Upper lobe of left lung (tissue), 6 donors: ENCODE data around the gene KIF26B. TPM values are rescaled to one million over a fixed set of nuclear protein-coding genes. Genes with fewer than 3 reads are reported as not detected.

Experiments used
- ATAC-seq, 2 donors: fragments of 200-7000 bp; cut with Tn5 transposase; one replicate each; pipeline ENCODE4 v1.9.1; 2022; ENCODE audit warnings: mild to moderate bottlenecking in 2 of 2, moderate library complexity in 2 of 2; ENCODE audit not compliant: low FRiP score in 2 of 2
- DNase-seq, 2 donors: peaks; one replicate each; pipeline ENCODE4 v3.0.0-alpha.2; 2019 to 2020
- H3K27ac ChIP-seq, 4 donors: fragments of 200-600 bp; sonication (generic); one replicate each; pipeline ENCODE4 v1.5.1; 2016 to 2019
- H3K27me3 ChIP-seq, 4 donors: fragments of 200-600 bp; sonication (generic); one replicate each; pipeline ENCODE4 v1.5.1; 2017 to 2019
- H3K36me3 ChIP-seq, 4 donors: fragments of 200-600 bp; sonication (generic); one replicate each; pipeline ENCODE4 v1.5.1; 2016 to 2019
- H3K4me1 ChIP-seq, 4 donors: fragments of 200-600 bp; sonication (generic); one replicate each; pipeline ENCODE4 v1.5.1; 2018 to 2019
- H3K4me3 ChIP-seq, 4 donors: fragments of 200-600 bp; sonication (generic); one replicate each; pipeline ENCODE4 v1.5.1; 2017 to 2019; ENCODE audit warnings: mild to moderate bottlenecking in 2 of 4, moderate library complexity in 1 of 4
- H3K9me3 ChIP-seq, 4 donors: fragments of 200-600 bp; sonication (generic); one replicate each; pipeline ENCODE4 v1.5.1; 2018 to 2019
- EP300 ChIP-seq, 4 donors: sonication (generic); formaldehyde crosslinking; IDR thresholded peaks; one replicate each; pipeline ENCODE4 v1.5.1; 2017; ENCODE audit warnings: antibody characterized with exemption in 4 of 4, control low read depth in 2 of 4
- POLR2A ChIP-seq, 4 donors: fragments of 450-650 bp; IDR thresholded peaks; one replicate each; pipeline ENCODE4 v1.5.1; 2016 to 2017; ENCODE audit warnings: antibody characterized with exemption in 4 of 4, mild to moderate bottlenecking in 2 of 4
- POLR2AphosphoS5 ChIP-seq, 2 donors: sonication (generic); formaldehyde crosslinking; IDR thresholded peaks; one replicate each; pipeline ENCODE4 v1.5.1; 2017; ENCODE audit warnings: antibody characterized with exemption in 2 of 2
- WGBS, 2 donors: methylation state at CpG; one replicate each; pipeline ENCODE4 v1.1.5; 2017 to 2018; 5-methylcytosine and 5-hydroxymethylcytosine counted together
- total RNA-seq, 6 donors: library from RNA; depleted of rRNA in 4 of 6; stranded (reverse); fragments of >200 nt in 4 of 6; gene quantifications; one replicate each; pipeline versions ENCODE4 v1.1.0 to v1.2.1, GENCODE V29; 2016 to 2021
- TF ChIP-seq, protein P1 (sequence below), 6 experiments: fragments of 450-650 bp in 4 of 6; fragments of 200-600 bp in 2 of 6; sonication (generic) in 2 of 6; IDR thresholded peaks; one replicate each; pipeline ENCODE4 v1.5.1; 2016 to 2019; ENCODE audit warnings: antibody characterized with exemption in 6 of 6
- donor health status: DM: no; HTN: no; CAD: no; lungs with moderate emphysema.
- donor health status: DM: no; HTN: yes; CAD: no; lungs with severe emphysema.

Gene KIF26B
- total RNA-seq, 6 donors from 2014 or later = 1.2 to 4.3 (median 2.1) TPM

DNA sequence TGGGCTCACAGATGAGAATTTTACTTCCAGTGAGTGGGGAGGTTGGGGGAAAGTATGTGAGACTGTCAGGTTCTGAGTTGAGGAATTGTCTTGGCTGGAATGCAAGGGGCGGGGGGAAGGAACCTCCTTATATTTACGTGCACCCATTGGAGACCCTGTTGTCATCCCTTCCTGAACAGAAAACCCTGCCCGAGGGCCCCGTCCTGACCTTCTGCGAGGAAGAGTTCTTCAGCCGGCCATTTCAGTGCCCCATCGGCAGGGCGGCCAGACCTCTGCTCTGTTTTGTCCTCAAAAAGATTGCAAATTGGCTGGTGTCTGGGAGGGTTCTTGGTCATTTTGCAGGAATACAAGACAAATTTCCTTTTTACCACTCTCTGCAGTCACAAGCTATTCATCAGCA is 7.1 kb downstream of the KIF26B start:
- no peak overlapping the region for H3K4me3 ChIP-seq
- peaks cover 7 to 9% (median 9%) of the 10 kb centered on the region in 4 donors for H3K4me1 ChIP-seq
- DNase-seq (peak in 1 of 2 donors; percentile 33), ATAC-seq (no peak)
- 87% methylated on average over 8 of the region's 8 CpGs for WGBS, 2 donors
- no peaks in the 10 kb centered on the region for H3K9me3 ChIP-seq
- TF ChIP-seq EP300 (IDR thresholded peaks at IDR 0.05) (no peak), POLR2A (IDR thresholded peaks at IDR 0.05) (no peak), POLR2AphosphoS5 (IDR thresholded peaks at IDR 0.05) (no peak)
- TF ChIP-seq, protein P1, sequence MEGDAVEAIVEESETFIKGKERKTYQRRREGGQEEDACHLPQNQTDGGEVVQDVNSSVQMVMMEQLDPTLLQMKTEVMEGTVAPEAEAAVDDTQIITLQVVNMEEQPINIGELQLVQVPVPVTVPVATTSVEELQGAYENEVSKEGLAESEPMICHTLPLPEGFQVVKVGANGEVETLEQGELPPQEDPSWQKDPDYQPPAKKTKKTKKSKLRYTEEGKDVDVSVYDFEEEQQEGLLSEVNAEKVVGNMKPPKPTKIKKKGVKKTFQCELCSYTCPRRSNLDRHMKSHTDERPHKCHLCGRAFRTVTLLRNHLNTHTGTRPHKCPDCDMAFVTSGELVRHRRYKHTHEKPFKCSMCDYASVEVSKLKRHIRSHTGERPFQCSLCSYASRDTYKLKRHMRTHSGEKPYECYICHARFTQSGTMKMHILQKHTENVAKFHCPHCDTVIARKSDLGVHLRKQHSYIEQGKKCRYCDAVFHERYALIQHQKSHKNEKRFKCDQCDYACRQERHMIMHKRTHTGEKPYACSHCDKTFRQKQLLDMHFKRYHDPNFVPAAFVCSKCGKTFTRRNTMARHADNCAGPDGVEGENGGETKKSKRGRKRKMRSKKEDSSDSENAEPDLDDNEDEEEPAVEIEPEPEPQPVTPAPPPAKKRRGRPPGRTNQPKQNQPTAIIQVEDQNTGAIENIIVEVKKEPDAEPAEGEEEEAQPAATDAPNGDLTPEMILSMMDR (IDR thresholded peaks at IDR 0.05) = no peak
- H3K27ac ChIP-seq = no peak overlapping the region
- H3K36me3 ChIP-seq = no peaks in the 10 kb centered on the region
- H3K27me3 ChIP-seq = peaks cover 0 to 4% (median under 1%) of the 10 kb centered on the region in 4 donors

GRCh38 chr1:245166471-245166885 is 11.7 kb downstream of the KIF26B start:
- peak overlapping the region in 3 of 4 donors; percentile 12 to 36 (median 23) for H3K4me3 ChIP-seq
- no peaks in the 10 kb centered on the region for H3K27me3 ChIP-seq
- H3K4me1 ChIP-seq = peaks cover 3 to 15% (median 9%) of the 10 kb centered on the region in 4 donors
- TF ChIP-seq POLR2A (IDR thresholded peaks at IDR 0.05) (no peak), POLR2AphosphoS5 (IDR thresholded peaks at IDR 0.05) (no peak), EP300 (IDR thresholded peaks at IDR 0.05) (no peak)
- TF ChIP-seq, protein P1 (IDR thresholded peaks at IDR 0.05) = no peak
- H3K36me3 ChIP-seq = no peaks in the 10 kb centered on the region
- ATAC-seq (no peak), DNase-seq (no peak)
- 13 to 17% methylated on average over 10 of the region's 10 CpGs for WGBS, 2 donors
- H3K9me3 ChIP-seq = no peaks in the 10 kb centered on the region
- H3K27ac ChIP-seq = no peak overlapping the region

DNA sequence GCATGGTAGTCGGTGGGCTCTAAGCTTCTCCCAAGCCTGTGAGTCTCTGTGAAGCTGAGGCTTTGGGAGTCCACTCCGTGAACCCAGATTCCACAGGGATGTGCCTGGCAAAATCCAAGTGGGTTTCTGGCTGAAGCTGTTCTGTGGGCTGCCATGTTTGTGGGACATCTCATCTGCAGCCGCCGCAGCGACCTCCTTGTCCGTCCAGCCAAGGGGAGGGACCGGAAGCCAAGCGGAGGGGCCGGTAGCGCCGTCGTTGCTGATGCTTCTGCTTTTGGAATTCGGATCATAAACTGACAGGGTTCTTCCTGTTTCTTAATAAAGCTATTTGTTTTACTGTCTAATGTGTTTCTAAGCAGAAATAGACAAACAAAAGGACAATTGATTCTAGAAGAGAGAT is 13.3 kb downstream of the KIF26B start:
- Histone ChIP-seq H3K4me3 (no peak overlapping the region), H3K9me3 (no peaks in the 10 kb centered on the region), H3K4me1 (peaks cover 3 to 15% (median 9%) of the 10 kb centered on the region in 4 donors), H3K36me3 (no peaks in the 10 kb centered on the region), H3K27ac (no peak overlapping the region), H3K27me3 (no peaks in the 10 kb centered on the region)
- TF ChIP-seq EP300 (IDR thresholded peaks at IDR 0.05) = no peak
- no peak for TF ChIP-seq POLR2A (IDR thresholded peaks at IDR 0.05)
- TF ChIP-seq POLR2AphosphoS5 (IDR thresholded peaks at IDR 0.05) = no peak
- TF ChIP-seq, protein P1 (IDR thresholded peaks at IDR 0.05) = no peak
- peak in 1 of 2 donors; percentile 69 for ATAC-seq
- 46 to 54% methylated on average over 12 to 13 of the region's 13 CpGs for WGBS, 2 donors
- peak; percentile 55 to 81 for DNase-seq

DNA sequence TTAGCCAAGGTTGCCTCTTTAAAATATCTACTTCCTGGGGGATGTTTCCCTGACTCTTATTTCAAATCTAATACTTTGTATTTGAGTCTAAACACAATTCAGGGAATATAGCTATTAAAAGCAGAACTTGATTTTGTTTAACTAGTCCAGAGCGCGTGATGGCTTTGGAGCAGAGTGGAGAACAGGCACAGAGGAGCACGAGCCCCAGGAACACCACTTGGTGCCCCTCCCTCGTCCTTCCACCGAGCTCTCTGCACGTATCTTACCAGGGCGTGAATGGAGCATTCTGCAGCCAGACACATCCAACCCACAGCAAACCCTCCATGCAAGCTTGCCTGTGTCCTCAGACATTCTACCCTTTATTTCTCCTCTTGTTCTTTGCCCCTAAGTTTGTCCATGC is 14.1 kb downstream of the KIF26B start:
- H3K9me3 ChIP-seq = no peaks in the 10 kb centered on the region
- peaks cover 3 to 15% (median 9%) of the 10 kb centered on the region in 4 donors for H3K4me1 ChIP-seq
- 74 to 84% methylated on average over 7 of the region's 7 CpGs for WGBS, 2 donors
- H3K27ac ChIP-seq = no peak overlapping the region
- H3K4me3 ChIP-seq = no peak overlapping the region
- ATAC-seq (no peak), DNase-seq (no peak)
- TF ChIP-seq EP300 (IDR thresholded peaks at IDR 0.05) (no peak), POLR2A (IDR thresholded peaks at IDR 0.05) (no peak), POLR2AphosphoS5 (IDR thresholded peaks at IDR 0.05) (no peak)
- TF ChIP-seq, protein P1 (IDR thresholded peaks at IDR 0.05) = no peak
- no peaks in the 10 kb centered on the region for H3K27me3 ChIP-seq
- H3K36me3 ChIP-seq = no peaks in the 10 kb centered on the region

DNA sequence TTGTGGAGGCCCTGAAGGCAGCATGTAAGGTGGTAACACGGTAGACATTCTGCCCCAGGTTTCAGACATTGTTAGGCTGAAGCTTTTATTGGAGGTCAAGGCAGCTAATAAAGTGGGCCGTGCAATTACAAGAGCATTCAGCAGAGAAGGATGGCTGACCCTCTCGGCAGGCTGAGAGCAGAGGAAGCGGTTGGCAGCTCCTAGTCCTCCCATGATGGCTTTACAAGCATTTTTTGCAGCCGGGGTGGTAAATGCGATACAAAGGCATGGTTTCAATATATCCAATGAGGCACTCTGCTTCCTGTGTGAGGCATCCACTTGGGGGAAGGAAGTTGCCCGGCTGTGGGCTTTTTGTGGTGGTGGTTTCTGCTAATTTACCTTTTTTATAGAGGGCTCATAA is 14.6 kb downstream of the KIF26B start:
- DNase-seq (no peak), ATAC-seq (no peak)
- Histone ChIP-seq H3K27me3 (no peaks in the 10 kb centered on the region), H3K36me3 (no peaks in the 10 kb centered on the region), H3K9me3 (no peaks in the 10 kb centered on the region), H3K4me1 (peaks cover 3 to 15% (median 9%) of the 10 kb centered on the region in 4 donors), H3K4me3 (no peak overlapping the region), H3K27ac (no peak overlapping the region)
- WGBS, 2 donors = 71 to 75% methylated on average over 7 of the region's 7 CpGs
- TF ChIP-seq EP300 (IDR thresholded peaks at IDR 0.05) (no peak), POLR2A (IDR thresholded peaks at IDR 0.05) (no peak)
